ENCODE measurements around the gene CD84.
A peak's percentile ranks its signal among the peaks of the same experiment; 100 is the strongest.
"Not testable (repeated sequence)": the region's sequence is repeated elsewhere in the genome, so short reads cannot be mapped to it uniquely, and the experiment has no call there.

CD84 gene

DNA sequence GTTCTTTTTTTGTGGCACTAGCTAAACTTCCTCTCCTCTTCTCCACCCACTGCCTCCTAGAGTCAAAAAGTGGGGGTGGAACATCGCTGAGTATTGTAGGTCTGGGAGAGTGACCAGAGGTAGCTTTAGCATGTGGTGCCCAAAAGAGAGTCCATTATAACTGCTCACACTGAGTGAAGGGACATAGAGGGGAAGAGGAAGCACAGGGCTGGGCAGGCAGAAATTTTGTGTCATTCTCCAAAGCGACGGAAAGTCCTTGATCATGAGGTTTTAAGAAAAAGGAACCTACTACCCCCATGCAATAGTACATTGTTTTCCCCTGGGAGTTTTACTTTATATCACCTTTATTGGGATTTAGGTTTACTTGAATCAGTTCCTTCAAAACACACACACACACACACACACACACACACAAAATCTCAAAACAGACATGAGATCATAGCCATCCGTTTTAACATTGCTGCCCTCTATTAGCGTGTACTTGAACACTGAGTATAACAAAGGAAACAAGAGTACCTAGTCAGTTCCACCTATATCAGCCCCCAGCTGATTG, 4.1 kb downstream of the CD84 start:
- no peak for DNase-seq (ENCODE audit: low read depth)

DNA sequence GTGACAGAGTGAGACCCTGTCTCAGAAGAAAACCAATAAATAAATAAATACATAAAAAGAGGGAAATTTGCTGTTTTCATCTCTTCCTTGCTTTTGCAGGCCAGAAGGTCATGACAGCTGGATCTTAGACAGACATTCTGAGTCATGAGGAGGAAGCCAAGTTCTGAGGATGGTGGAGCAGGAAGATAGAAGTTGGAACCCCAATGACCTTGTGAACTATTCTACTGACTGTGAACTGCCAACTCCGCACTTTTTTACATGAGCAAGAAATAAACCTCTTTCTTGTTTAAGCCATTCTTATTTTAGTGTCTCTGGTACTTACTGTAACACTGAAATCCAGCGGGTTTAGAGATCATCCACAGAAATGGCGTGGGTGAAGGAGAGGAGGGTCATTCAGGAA, 8.5 kb downstream of the CD84 start:
- no peak for DNase-seq (ENCODE audit: low read depth)

DNA sequence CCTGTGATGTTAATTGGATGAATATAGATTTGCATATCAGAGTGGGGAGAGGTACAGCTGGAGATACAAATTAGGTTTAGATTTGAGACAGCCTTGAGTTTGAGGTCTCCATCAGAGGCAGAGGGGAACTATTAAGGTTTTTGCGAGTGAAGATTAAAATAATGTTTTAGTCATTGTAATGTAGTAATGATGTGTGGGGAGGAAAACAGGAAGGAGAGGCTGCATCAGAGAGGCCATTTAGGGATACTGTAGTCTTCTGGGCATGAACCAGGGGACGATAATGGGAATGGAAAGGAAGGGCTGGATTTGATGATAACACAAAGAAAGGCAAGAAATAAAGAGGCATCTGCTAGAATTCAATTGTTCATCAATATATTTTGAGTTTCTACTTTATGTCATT, 9.5 kb downstream of the CD84 start:
- no peak for DNase-seq (ENCODE audit: low read depth)

- peak; percentile 7 for DNase-seq (ENCODE audit: low read depth)
Measured at GRCh38 chr1:160567858-160568682, 11.2 kb downstream of the CD84 start.

- no peak for DNase-seq (ENCODE audit: low read depth)
Measured at GRCh38 chr1:160567341-160567740, 12.0 kb downstream of the CD84 start.

DNA sequence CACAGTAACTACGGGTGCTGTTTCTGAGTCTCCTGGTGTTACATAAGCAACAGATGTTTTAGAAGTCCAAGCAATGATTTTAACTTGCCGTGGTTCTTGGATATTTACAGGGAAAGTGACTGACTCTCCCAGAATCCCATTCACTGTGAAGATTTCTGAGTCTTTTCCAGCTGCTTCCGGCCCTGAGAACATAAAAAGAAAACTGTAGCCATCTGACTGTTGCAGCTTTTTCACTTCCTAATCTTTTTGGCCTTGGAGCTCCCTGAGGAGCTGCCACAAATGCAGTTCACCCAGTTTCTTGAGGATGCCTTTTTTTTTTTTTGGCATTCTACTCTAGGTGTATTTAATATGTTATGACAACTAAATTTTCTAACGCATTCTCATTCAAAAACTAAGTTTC, 13.7 kb downstream of the CD84 start:
- no peak for DNase-seq (ENCODE audit: low read depth)

- not testable (repeated sequence) for DNase-seq (ENCODE audit: low read depth)
Measured at GRCh38 chr1:160563230-160563629, 16.1 kb downstream of the CD84 start.

GRCh38 chr1:160562745-160563144, 16.6 kb downstream of the CD84 start:
- not testable (repeated sequence) for DNase-seq (ENCODE audit: low read depth)

GRCh38 chr1:160560806-160561205, 18.5 kb downstream of the CD84 start:
- no peak for DNase-seq (ENCODE audit: low read depth)

DNA sequence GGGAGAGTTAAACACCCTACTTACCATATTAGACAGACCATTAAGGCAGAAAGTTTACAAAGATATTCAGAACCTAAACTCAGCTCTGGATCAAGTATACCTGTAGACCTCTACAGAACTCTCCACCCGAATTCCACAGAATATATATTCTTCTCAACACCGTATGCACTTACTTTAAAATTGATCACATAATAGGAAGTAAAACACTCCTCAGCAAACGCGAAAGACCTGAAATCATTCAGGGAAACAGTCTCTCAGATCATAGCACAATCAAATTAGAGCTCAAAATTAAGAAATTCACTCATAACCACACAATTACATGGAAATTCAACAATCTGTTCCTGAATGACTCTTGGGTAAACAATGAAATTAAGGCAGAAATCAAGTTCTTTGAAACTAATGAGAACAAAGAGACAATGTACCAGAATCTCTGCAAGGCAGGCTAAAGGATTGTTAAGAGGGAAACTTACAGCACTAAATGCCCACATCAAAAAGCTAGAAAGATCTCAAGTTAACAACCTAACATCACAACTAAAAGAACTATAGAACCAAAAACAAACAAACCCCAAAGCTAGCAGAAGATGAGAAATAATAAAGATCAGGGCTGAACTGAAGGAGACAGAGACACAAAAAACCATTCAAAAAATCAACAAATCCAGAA, 19.1 kb downstream of the CD84 start:
- no peak for DNase-seq (ENCODE audit: low read depth)

DNA sequence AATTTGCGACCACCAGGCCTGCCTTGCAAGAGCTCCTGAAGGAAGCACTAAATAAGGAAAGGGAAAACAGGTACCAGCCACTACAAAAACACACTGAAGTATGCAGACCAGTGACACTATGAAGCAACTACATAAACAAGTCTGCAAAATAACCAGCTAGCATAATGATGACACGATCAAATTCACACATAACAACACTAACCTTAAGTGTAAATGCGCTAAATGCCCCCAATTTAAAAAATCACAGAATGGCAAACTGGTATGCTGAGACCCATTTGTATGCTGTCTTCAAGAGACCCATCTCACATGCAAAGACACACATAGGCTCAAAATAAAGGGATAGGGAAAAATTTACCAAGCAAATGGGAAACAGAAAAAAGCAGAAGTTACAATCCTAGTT, 19.9 kb downstream of the CD84 start:
- DNase-seq (ENCODE audit: low read depth), result not testable (repeated sequence)

DNA sequence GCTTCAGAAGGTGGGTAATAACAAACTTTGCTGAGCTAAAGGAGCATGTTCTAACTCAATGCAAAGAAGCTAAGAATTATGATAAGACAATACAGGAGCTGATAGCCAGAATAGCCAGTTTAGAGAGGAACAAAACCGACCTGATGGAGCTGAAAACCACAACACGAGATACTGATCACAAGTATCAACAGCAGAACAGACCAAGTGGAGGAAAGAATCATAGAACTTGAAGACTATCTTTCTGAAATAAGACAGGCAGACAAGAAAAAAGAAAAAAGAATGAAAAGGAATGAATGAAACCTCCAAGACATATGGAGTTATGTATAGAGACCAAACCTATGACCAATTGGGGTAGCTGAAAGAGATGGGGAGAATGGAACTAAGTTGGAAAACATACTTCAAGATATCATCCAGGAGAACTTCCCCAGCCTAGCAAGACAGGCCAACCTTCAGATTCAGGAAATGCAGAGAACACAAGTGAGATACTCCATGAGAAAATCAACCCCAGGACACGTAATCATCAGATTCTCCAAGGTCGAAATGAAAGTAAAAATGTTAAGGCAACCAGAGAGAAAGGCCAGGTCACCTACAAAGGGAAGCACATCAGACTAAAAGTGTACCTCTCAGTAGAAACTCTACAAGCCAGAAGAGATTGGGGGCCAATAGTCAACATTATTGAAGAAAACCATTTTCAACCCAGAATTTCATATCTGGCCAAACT, 20.5 kb downstream of the CD84 start:
- DNase-seq (ENCODE audit: low read depth), result no peak

DNA sequence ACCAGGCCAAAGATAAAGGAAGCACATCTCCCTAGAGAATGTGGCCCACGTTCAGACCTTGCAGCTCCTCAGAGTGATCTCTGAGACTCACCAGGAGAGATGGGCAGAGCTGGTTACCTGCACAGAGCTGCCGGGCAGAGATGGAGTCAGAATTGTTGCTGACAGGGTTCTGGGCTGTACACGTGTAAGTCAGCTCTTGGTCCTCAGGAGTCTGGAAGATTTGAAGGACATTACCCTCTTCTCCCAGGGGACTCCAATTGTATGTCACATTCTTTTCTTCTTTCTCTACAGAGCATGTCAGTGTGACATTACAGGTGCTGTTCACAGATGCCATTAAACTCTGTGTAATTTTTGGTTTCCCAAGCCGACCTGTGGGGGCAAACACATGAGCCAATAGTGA, 25.5 kb downstream of the CD84 start:
- DNase-seq (ENCODE audit: low read depth), result no peak

DNA sequence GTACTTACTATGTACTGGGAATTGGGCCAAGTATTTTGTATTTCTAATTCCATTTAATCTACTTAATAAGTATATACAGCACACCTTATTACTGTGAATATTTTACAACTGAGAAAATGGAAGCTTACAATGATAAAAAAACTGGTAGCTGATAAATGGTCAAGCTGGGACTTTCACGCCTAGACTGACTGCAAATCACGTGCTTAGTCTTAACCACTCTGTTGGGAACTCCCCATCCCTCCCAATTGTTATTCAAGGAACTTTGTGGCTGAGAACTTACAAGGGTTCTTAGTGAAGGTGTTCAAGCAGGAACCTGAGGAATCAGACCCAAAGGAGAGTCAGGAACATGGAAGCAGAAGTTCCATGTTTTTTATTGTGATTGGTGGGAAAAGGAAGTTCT, 26.9 kb downstream of the CD84 start:
- no peak for DNase-seq (ENCODE audit: low read depth)

GRCh38 chr1:160550572-160551034, 28.7 kb downstream of the CD84 start:
- peak; percentile 26 for DNase-seq (ENCODE audit: low read depth)

DNA sequence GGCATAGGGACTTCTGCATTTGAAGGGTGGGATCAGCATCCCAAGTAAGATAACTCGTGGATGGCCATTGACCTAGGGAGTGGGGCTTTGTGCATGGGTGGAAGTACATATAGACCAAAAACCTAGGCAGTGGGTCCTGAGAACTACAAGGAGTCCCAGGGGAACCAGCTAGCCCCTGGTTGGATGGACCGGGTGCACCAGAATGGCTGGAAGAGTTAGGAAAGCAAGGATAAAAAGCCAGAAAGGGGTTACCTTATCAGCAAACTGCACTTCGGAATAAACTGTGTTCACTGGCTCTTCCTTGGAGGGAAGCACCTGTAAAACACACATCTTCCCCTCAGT, 29.7 kb downstream of the CD84 start:
- no peak for DNase-seq (ENCODE audit: low read depth)

DNA sequence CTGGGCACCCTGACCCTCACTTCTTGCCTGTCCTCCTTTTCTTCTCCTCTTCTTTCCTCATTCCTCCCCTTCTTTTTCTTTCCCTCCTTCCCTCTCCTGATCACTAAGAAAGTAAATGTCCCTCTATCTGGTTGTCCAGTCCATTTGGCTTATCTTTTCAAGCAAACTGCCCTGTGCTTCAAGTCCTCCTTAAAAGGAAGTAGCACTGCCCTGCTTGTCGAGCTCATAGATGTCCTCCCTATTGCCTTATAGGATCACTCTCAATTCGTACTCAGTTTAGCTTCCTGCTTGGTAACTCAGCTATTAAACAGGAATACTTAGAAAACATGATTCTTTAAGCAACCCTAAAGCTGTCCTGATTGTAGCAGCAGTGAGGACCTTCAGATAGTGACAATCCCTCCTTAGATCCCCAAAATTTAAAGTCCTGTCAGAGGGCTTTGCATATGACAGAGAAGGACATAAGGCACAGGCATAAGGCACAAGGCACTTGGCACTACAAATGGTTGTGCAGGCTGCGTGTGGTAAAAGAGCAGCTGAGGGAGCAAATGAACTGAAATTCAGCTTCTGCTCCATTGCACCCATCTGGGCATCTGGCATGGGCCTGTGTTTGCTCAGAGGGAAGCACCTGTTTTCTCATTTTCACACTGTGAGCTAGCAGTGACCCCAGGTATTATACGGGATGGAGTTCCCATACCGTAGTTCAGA, 30.2 kb downstream of the CD84 start:
- no peak for DNase-seq (ENCODE audit: low read depth)

DNA sequence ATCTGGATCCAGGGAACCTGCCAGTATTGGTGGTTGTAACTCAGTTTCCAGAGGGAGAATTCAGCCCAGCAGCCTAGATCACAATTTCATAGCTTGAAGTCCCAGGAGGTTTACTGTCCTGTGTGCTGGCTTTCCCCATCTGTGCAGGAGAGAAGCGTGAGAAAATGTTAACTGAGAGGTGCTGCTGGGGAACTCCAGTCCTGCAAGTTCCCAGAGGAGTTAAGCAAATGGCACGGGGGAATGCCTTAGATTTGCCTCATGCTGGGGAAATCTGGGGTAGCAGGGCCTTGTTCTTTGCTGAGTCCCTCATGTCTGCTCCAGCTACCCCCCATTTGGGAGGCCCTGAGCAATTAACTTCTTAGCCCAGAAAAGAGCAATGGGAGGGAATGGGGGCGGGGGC, 31.1 kb downstream of the CD84 start:
- DNase-seq (ENCODE audit: low read depth), result no peak

GRCh38 chr1:160547422-160547821, 31.9 kb downstream of the CD84 start:
- DNase-seq (ENCODE audit: low read depth), result no peak

GRCh38 chr1:160546942-160547341, 32.4 kb downstream of the CD84 start:
- DNase-seq (ENCODE audit: low read depth), result no peak

DNA sequence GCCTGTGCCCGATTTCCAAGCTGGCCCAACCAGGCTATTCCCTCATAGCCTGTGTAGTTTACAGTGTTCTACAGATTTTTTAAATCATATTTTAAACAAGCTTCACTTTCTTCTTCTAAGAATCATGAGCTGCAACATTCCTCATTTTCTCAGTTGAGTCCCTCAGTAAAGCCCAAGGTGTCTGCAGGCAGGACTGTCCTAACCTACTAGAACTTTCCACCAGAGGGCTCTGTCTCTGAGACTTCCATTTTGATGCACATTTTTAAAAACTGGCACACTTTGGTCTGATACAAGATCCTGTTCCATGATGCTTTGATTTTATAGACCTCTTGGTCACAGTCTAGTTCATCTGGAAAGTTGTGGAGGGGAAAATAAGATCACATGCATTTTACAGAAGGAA, 34.6 kb downstream of the CD84 start:
- DNase-seq (ENCODE audit: low read depth), result no peak

GRCh38 chr1:160542303-160542945, 36.9 kb downstream of the CD84 start:
- no peak for DNase-seq (ENCODE audit: low read depth)

Measured in stimulated activated CD8-positive, alpha-beta memory T cell treated with anti-CD3 and anti-CD28 coated beads, Interleukin-15, amount 100 ng/mL, for 24 hours (primary cell).